Measurements from ENCODE around the gene TDRD6. TPM values are rescaled to one million over a fixed set of nuclear protein-coding genes. Genes with fewer than 3 reads are reported as not detected.

Gene TDRD6
- total RNA-seq, 2 donors from 2014 or later, result 0.12 to 0.37 TPM

DNA sequence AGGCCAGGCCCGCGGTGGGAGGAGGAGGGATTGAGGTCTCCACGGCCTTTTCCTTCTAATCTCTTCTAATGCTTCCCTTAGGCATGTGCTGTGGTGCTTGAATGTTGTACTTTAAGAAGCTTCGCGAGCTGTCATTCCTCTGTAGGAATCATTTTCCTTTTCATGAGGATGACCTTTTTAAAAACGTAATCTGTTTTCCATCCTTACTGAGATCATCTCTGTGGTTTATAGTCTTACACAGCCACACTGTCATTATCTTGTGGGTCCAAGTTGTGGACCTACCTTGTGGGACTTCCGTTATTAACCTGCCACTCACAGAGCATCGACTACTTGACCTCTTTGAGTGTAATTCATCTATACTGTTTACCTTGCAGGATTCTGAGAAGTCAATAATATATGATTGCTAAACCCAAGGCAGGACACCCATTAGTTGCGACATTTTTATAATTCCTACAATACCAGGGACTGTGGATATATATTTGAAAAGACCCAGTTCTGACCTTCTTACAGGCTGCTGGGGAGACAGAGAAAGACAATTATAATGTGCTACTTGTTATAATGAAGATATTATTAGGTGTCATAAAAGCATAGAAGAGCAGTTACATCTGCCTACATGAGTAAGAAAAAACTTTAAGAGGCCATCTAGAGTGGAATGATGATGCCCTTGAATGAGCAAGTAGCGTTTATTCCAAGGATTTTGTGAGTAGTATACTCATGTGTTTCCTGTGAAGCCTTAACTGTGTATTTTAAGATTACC, 34.1 kb upstream of the TDRD6 start:
- no peak for DNase-seq (ENCODE audit: low spot score)
- H3K27me3 ChIP-seq, result no peaks in the 10 kb centered on the region
- TF ChIP-seq, protein P1, sequence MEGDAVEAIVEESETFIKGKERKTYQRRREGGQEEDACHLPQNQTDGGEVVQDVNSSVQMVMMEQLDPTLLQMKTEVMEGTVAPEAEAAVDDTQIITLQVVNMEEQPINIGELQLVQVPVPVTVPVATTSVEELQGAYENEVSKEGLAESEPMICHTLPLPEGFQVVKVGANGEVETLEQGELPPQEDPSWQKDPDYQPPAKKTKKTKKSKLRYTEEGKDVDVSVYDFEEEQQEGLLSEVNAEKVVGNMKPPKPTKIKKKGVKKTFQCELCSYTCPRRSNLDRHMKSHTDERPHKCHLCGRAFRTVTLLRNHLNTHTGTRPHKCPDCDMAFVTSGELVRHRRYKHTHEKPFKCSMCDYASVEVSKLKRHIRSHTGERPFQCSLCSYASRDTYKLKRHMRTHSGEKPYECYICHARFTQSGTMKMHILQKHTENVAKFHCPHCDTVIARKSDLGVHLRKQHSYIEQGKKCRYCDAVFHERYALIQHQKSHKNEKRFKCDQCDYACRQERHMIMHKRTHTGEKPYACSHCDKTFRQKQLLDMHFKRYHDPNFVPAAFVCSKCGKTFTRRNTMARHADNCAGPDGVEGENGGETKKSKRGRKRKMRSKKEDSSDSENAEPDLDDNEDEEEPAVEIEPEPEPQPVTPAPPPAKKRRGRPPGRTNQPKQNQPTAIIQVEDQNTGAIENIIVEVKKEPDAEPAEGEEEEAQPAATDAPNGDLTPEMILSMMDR (IDR thresholded peaks at IDR 0.05), result no peak
- H3K4me3 ChIP-seq, result peak overlapping the region; percentile 91 to 95
- H3K4me1 ChIP-seq, result peaks cover 0 to 15% of the 10 kb centered on the region in 2 donors
- H3K36me3 ChIP-seq, result peaks cover 7% of the 10 kb centered on the region
- H3K27ac ChIP-seq, result peak overlapping the region; percentile 93 to 98
- H3K9me3 ChIP-seq, result no peaks in the 10 kb centered on the region

DNA sequence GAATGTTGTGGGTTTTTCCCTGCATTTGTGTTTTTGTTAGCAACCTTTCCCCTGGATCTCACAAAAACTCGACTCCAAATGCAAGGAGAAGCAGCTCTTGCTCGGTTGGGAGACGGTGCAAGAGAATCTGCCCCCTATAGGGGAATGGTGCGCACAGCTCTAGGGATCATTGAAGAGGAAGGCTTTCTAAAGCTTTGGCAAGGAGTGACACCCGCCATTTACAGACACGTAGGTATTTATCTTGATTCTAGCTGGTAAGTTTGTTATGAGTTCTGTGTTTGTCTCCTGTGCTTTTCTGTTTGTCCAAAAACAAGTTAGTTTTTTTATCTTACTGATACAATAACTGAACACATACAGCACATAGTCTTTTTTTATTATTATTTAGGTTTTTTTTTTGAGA, 31.9 kb upstream of the TDRD6 start:
- no peak for DNase-seq (ENCODE audit: low spot score)
- H3K27me3 ChIP-seq, result no peaks in the 10 kb centered on the region
- no peaks in the 10 kb centered on the region for H3K9me3 ChIP-seq
- TF ChIP-seq, protein P1 (IDR thresholded peaks at IDR 0.05), result no peak
- peaks cover 7% of the 10 kb centered on the region for H3K36me3 ChIP-seq
- H3K4me1 ChIP-seq, result peaks cover 0 to 12% of the 10 kb centered on the region in 2 donors
- no peak overlapping the region for H3K27ac ChIP-seq
- H3K4me3 ChIP-seq, result no peak overlapping the region

DNA sequence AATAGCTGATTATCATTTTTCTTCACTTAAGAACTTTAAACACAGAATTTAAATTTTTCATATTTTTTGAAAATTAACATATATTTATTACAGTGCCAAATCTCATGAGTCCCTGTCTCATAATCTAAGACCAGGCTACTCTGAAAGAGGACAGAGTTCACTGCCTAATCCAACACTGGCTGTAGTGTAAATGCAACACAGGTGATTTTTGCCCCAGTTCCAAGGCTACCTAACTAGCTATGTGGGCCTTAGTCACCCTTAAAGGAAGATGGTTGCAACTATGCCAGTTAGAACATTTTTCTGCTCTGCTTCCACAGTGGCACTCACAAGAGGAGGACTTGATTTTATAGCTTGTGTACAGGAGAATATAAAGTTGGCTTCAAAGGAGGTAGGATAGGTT, 30.0 kb upstream of the TDRD6 start:
- peaks cover 10% of the 10 kb centered on the region for H3K36me3 ChIP-seq
- DNase-seq (ENCODE audit: low spot score), result no peak
- H3K27me3 ChIP-seq, result no peaks in the 10 kb centered on the region
- H3K4me1 ChIP-seq, result peaks cover 0 to 7% of the 10 kb centered on the region in 2 donors
- TF ChIP-seq, protein P1 (IDR thresholded peaks at IDR 0.05), result no peak
- H3K4me3 ChIP-seq, result no peak overlapping the region
- H3K27ac ChIP-seq, result no peak overlapping the region
- no peaks in the 10 kb centered on the region for H3K9me3 ChIP-seq

DNA sequence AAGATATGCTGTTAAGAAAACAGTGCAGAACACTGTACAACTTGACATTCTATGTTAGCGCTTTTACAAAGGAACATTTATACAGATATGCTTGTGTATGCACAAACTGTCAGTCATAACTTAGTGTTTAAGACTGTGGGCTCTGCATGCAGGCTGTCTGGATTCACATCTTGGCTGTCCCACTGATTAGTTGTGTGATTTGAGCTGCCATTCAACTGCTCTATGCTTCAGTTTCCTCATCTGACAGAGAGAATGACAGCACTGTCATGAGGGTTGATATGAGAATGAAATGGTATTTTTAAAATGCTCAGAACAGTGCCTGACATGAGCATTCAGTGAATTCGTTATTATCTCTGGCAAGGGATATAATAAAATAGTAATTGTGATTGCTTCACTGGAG, 26.2 kb upstream of the TDRD6 start:
- DNase-seq (ENCODE audit: low spot score), result no peak
- TF ChIP-seq, protein P1 (IDR thresholded peaks at IDR 0.05), result no peak
- Histone ChIP-seq H3K27ac (no peak overlapping the region), H3K27me3 (no peaks in the 10 kb centered on the region), H3K36me3 (peaks cover 15% of the 10 kb centered on the region), H3K4me1 (no peaks in the 10 kb centered on the region), H3K9me3 (no peaks in the 10 kb centered on the region), H3K4me3 (no peak overlapping the region)

DNA sequence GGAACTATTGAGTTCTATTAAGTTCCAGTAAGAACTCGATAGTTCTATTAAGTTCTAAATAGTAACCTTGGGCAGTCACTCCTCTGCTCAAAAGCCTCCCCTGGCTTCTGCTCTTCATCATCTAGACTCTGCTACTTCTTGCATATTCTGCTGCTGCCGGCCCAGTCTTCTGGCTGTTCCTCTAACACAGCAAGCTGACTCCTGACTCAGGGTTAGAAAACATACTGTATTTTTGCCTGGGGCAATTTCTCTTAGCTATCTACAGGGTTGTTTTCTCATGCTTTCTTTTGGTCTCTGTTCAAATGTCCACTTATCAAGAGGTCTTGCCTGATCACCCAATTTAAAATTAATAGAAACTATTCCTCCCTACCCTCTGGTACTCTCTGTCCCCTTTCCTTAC, 20.3 kb upstream of the TDRD6 start:
- TF ChIP-seq, protein P1 (IDR thresholded peaks at IDR 0.05), result no peak

DNA sequence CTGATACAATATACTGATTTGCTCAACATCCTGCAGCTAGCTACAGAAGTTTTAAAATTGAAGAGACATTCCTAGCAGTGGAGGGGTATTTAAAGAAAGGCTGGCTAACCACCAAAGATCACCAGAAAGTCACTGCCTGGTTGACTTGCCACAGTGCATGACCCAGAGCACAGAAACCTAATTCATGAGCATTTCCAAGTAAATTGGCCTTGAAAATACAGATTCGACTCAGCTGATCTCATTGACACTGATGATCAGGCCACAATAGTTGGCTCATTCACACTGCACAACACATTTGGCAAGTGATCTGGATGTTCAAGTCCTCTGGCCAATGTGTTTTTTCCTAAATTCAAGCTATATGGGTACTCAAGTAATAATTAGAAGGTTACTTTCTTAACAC, 13.3 kb upstream of the TDRD6 start:
- no peak overlapping the region for H3K4me3 ChIP-seq
- no peaks in the 10 kb centered on the region for H3K4me1 ChIP-seq
- H3K27me3 ChIP-seq, result no peaks in the 10 kb centered on the region
- H3K27ac ChIP-seq, result no peak overlapping the region
- H3K9me3 ChIP-seq, result no peaks in the 10 kb centered on the region
- DNase-seq (ENCODE audit: low spot score), result no peak
- peaks cover 25% of the 10 kb centered on the region for H3K36me3 ChIP-seq
- TF ChIP-seq, protein P1 (IDR thresholded peaks at IDR 0.05), result no peak

More for the DNA sequence above, 20.3 kb upstream of the TDRD6 start:
- no peaks in the 10 kb centered on the region for H3K4me1 ChIP-seq
- H3K27ac ChIP-seq, result no peak overlapping the region
- H3K9me3 ChIP-seq, result no peaks in the 10 kb centered on the region
- no peaks in the 10 kb centered on the region for H3K27me3 ChIP-seq
- H3K4me3 ChIP-seq, result no peak overlapping the region
- H3K36me3 ChIP-seq, result peaks cover 29% of the 10 kb centered on the region
- no peak for DNase-seq (ENCODE audit: low spot score)

All from right atrium auricular region (tissue), 2 donors.